Peyer's patch (tissue), 4 donors: ENCODE data around the gene CFAP20DC. TPM values are rescaled to one million over a fixed set of nuclear protein-coding genes. Genes with fewer than 3 reads are reported as not detected.

ENCODE experiments used
- DNase-seq, 3 donors: peaks; one replicate each; pipeline ENCODE4 v3.0.0-alpha.2; 2017 to 2019
- H3K27ac ChIP-seq, 4 donors: fragments of 200-600 bp; sonication (generic); one replicate each; pipeline ENCODE4 v1.5.1; 2016 to 2019
- H3K27me3 ChIP-seq, 2 donors: fragments of 200-600 bp; sonication (generic); one replicate each; pipeline ENCODE4 v1.5.1; 2019
- H3K36me3 ChIP-seq, 3 donors: fragments of 200-600 bp; sonication (generic); one replicate each; pipeline ENCODE4 v1.5.1; 2016 to 2019
- H3K4me1 ChIP-seq, 4 donors: fragments of 200-600 bp; sonication (generic); one replicate each; pipeline ENCODE4 v1.5.1; 2016 to 2019
- H3K4me3 ChIP-seq, 4 donors: fragments of 200-600 bp; sonication (generic); 1 replicate in 3 of 4; 2 replicates in 1 of 4; pipeline ENCODE4 v1.5.1; 2016 to 2019; ENCODE audit warnings: mild to moderate bottlenecking in 1 of 4
- H3K9me3 ChIP-seq, 4 donors: fragments of 200-600 bp; sonication (generic); one replicate each; pipeline ENCODE4 v1.5.1; 2016 to 2019; ENCODE audit warnings: mild to moderate bottlenecking in 1 of 4
- CTCF ChIP-seq, 6 experiments: fragments of 450-650 bp in 4 of 6; fragments of 200-600 bp in 2 of 6; sonication (generic) in 1 of 6; IDR thresholded peaks; one replicate each; pipeline ENCODE4 v1.5.1; 2017 to 2019; ENCODE audit warnings: antibody characterized with exemption in 6 of 6, mild to moderate bottlenecking in 3 of 6, moderate library complexity in 1 of 6
- POLR2A ChIP-seq, 2 donors: fragments of 450-650 bp; IDR thresholded peaks; one replicate each; pipeline ENCODE4 v1.5.1; 2017; ENCODE audit warnings: antibody characterized with exemption in 2 of 2, mild to moderate bottlenecking in 2 of 2, moderate library complexity in 2 of 2
- total RNA-seq, 4 donors: library from RNA; depleted of rRNA; stranded (reverse); fragments of >200 nt; gene quantifications; one replicate each; pipeline ENCODE4 v1.1.0, GENCODE V29; 2016

CFAP20DC gene
- total RNA-seq, 4 donors from 2014 or later: not detected

GRCh38 chr3:58999134-58999773, 50.6 kb downstream of the CFAP20DC start:
- Histone ChIP-seq H3K4me1 (no peaks in the 10 kb centered on the region), H3K36me3 (no peaks in the 10 kb centered on the region), H3K27ac (no peak overlapping the region), H3K4me3 (no peak overlapping the region), H3K9me3 (no peaks in the 10 kb centered on the region), H3K27me3 (no peaks in the 10 kb centered on the region)
- TF ChIP-seq POLR2A (IDR thresholded peaks at IDR 0.05): no peak
- no peak for TF ChIP-seq CTCF (IDR thresholded peaks at IDR 0.05)
- DNase-seq: no peak

- no peak for TF ChIP-seq POLR2A (IDR thresholded peaks at IDR 0.05)
- no peak for TF ChIP-seq CTCF (IDR thresholded peaks at IDR 0.05)
- Histone ChIP-seq H3K9me3 (no peaks in the 10 kb centered on the region), H3K4me3 (no peak overlapping the region), H3K27me3 (no peaks in the 10 kb centered on the region), H3K4me1 (no peaks in the 10 kb centered on the region), H3K27ac (no peak overlapping the region), H3K36me3 (no peaks in the 10 kb centered on the region)
- no peak for DNase-seq
Measured at GRCh38 chr3:58998476-58999117, 51.2 kb downstream of the CFAP20DC start.

GRCh38 chr3:58996730-58997129, 53.1 kb downstream of the CFAP20DC start:
- Histone ChIP-seq H3K27ac (no peak overlapping the region), H3K27me3 (no peaks in the 10 kb centered on the region), H3K4me1 (no peaks in the 10 kb centered on the region), H3K36me3 (no peaks in the 10 kb centered on the region), H3K9me3 (no peaks in the 10 kb centered on the region), H3K4me3 (no peak overlapping the region)
- TF ChIP-seq CTCF (IDR thresholded peaks at IDR 0.05) (no peak), POLR2A (IDR thresholded peaks at IDR 0.05) (no peak)
- no peak for DNase-seq

DNA sequence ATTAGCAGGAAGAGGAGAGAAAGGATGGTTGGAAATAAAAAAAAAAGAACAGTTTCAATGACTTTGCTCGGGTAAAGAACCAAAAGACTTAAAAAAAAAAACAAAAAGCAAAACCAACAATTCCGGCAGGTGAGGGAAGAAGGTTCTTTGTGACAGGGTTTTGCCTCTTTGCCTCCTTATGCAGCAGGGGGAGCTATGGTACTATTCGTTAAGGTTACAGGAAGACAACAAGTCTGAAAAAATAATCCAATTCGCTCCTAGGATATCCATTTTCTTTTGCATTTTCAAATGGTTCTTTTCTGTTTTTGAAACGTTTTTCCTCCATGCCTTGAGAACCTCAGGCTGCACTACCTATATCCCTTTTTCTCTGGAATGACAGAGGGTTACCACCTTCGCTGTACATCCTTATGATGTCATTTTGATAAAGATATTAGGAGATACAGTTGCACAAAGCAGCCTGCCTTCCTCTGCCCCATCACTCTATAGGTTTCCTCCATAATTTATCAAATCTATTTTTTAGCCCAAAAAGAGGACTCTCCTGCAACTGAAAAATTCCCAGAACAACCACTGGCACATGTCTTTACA, 55.0 kb downstream of the CFAP20DC start:
- TF ChIP-seq POLR2A (IDR thresholded peaks at IDR 0.05) (no peak), CTCF (IDR thresholded peaks at IDR 0.05) (peak in 4 of 6 experiments; percentile 37 to 51 (median 46))
- no peaks in the 10 kb centered on the region for H3K9me3 ChIP-seq
- DNase-seq: no peak
- H3K36me3 ChIP-seq: no peaks in the 10 kb centered on the region
- no peaks in the 10 kb centered on the region for H3K27me3 ChIP-seq
- H3K4me1 ChIP-seq: no peaks in the 10 kb centered on the region
- H3K27ac ChIP-seq: no peak overlapping the region
- H3K4me3 ChIP-seq: no peak overlapping the region

DNA sequence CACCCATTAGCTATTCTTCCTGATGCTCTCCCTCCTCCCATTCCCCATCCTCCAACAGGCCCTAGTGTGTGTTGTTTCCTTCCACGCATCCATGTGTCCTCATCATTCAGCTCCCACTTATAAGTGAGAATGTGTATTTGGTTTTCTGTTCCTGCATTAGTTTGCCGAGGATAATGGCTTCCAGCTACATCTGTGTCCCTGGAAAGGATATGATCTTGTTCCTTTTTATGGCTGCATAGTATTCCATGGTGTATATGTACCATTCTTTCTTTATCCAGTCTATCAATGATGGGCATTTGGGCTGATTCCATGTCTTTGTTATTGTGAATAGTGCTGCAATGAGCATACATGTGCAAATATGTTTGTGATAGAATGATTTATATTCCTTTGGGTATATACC, 56.3 kb downstream of the CFAP20DC start:
- TF ChIP-seq CTCF (IDR thresholded peaks at IDR 0.05) (no peak), POLR2A (IDR thresholded peaks at IDR 0.05) (no peak)
- no peaks in the 10 kb centered on the region for H3K9me3 ChIP-seq
- H3K27ac ChIP-seq: no peak overlapping the region
- DNase-seq: no peak
- H3K4me3 ChIP-seq: no peak overlapping the region
- no peaks in the 10 kb centered on the region for H3K4me1 ChIP-seq
- no peaks in the 10 kb centered on the region for H3K27me3 ChIP-seq
- no peaks in the 10 kb centered on the region for H3K36me3 ChIP-seq
